HEK293T (cell line): Measurements from ENCODE around the gene FFAR2.
"Not testable (repeated sequence)": the region's sequence is repeated elsewhere in the genome, so short reads cannot be mapped to it uniquely, and the experiment has no call there.

Source experiments
- CTBP1 ChIP-seq: fragments of 450-650 bp; IDR thresholded peaks from 2 replicates; pipeline ENCODE4 v1.6.1; 2016; ENCODE audit warnings: borderline replicate concordance
- HDGF ChIP-seq: fragments of 450-650 bp; IDR thresholded peaks from 2 replicates; pipeline ENCODE4 v1.6.1; 2017; ENCODE audit warnings: antibody characterized with exemption, borderline replicate concordance

GRCh38 chr19:35461788-35462187 lies 13.7 kb downstream of the FFAR2 start:
- TF ChIP-seq HDGF, CTBP1: not testable (repeated sequence)
